ENCODE results near the gene DNASE1L1.

GRCh38 chrX:154383359-154384283, 25.4 kb downstream of the DNASE1L1 start:
- TF ChIP-seq CTCF (IDR thresholded peaks at IDR 0.05): no peak
- no peak for TF ChIP-seq POLR2A (IDR thresholded peaks at IDR 0.05)
